Activated T-helper 2 cell treated with anti-CD3 and anti-CD28 coated beads, Interferon-gamma antibody, Interleukin-2, Interleukin-4, amounts not matched to agents 10 μg/mL and 5 μg/mL and 100 μg/mL, durations not matched to agents 14 hours and 24 hours and 36 hours (primary cell): ENCODE data around the gene LILRA5. TPM values are rescaled to one million over a fixed set of nuclear protein-coding genes. Genes with fewer than 3 reads are reported as not detected.
A peak's percentile ranks its signal among the peaks of the same experiment; 100 is the strongest.
"Not testable (repeated sequence)": the region's sequence is repeated elsewhere in the genome, so short reads cannot be mapped to it uniquely, and the experiment has no call there.

Source experiments
- DNase-seq: peaks from one replicate; pipeline ENCODE4 v3.0.0; 2021; ENCODE audit warnings: low spot score
- H3K27ac Mint-ChIP-seq: one replicate; pipeline ENCODE4 v1.8.0; 2021; ENCODE audit warnings: mixed read lengths
- H3K27me3 Mint-ChIP-seq: one replicate; pipeline ENCODE4 v1.8.0; 2021; ENCODE audit warnings: low read depth, mixed read lengths
- H3K36me3 Mint-ChIP-seq: one replicate; pipeline ENCODE4 v1.8.0; 2021; ENCODE audit warnings: low read depth, mixed read lengths
- H3K4me1 Mint-ChIP-seq: one replicate; pipeline ENCODE4 v1.8.0; 2021; ENCODE audit warnings: low read depth, mixed read lengths
- H3K4me3 Mint-ChIP-seq: one replicate; pipeline ENCODE4 v1.8.0; 2021; ENCODE audit warnings: low read depth, mild to moderate bottlenecking, moderate library complexity, mixed read lengths
- H3K9me3 Mint-ChIP-seq: one replicate; pipeline ENCODE4 v1.8.0; 2021; ENCODE audit warnings: mixed read lengths
- intact Hi-C: fragments of 100-400 bp; cut with micrococcal nuclease; formaldehyde crosslinking; loops from one replicate; pipeline ENCODE4 v1.15.1; 2023
- total RNA-seq: library from RNA; stranded (reverse); gene quantifications from 2 replicates; pipeline ENCODE4 v1.2.3, GENCODE V29; 2022

Gene LILRA5
- total RNA-seq, 1 donor from 2014 or later = not detected

GRCh38 chr19:54325631-54326030 is 12.7 kb upstream of the LILRA5 start:
- no peak overlapping the region for H3K27ac Mint-ChIP-seq
- no peaks in the 10 kb centered on the region for H3K36me3 Mint-ChIP-seq
- intact Hi-C loops = loop anchor here (1.0 kb wide), 1 partner anchor 66 kb away; no protein-coding TSS in a partner anchor

GRCh38 chr19:54325194-54325621 is 12.2 kb upstream of the LILRA5 start:
- Mint-ChIP-seq H3K27me3 (peaks cover 18% of the 10 kb centered on the region), H3K4me1 (peaks cover 12% of the 10 kb centered on the region), H3K4me3 (no peak overlapping the region), H3K9me3 (no peaks in the 10 kb centered on the region), H3K36me3 (no peaks in the 10 kb centered on the region), H3K27ac (no peak overlapping the region)
- peak; percentile 41 for DNase-seq
- intact Hi-C loops = loop anchor here (1.0 kb wide), 1 partner anchor 66 kb away; no protein-coding TSS in a partner anchor

More at GRCh38 chr19:54325631-54326030, 12.7 kb upstream of the LILRA5 start:
- Mint-ChIP-seq H3K27me3 (peaks cover 15% of the 10 kb centered on the region), H3K9me3 (no peaks in the 10 kb centered on the region), H3K4me3 (no peak overlapping the region), H3K4me1 (peaks cover 12% of the 10 kb centered on the region)
- no peak for DNase-seq

- H3K27ac Mint-ChIP-seq = no peak overlapping the region
- H3K36me3 Mint-ChIP-seq = no peaks in the 10 kb centered on the region
- intact Hi-C loops = no loop called here
- no peak overlapping the region for H3K4me3 Mint-ChIP-seq
- peaks cover 12% of the 10 kb centered on the region for H3K4me1 Mint-ChIP-seq
- no peaks in the 10 kb centered on the region for H3K9me3 Mint-ChIP-seq
- H3K27me3 Mint-ChIP-seq = peaks cover 23% of the 10 kb centered on the region
- DNase-seq = no peak
Measured at GRCh38 chr19:54324071-54324470, 11.1 kb upstream of the LILRA5 start.

GRCh38 chr19:54322934-54323333 is 10.0 kb upstream of the LILRA5 start:
- intact Hi-C loops, H3K9me3 Mint-ChIP-seq, H3K4me3 Mint-ChIP-seq, H3K36me3 Mint-ChIP-seq, H3K4me1 Mint-ChIP-seq, DNase-seq, H3K27ac Mint-ChIP-seq: not testable (repeated sequence)
- H3K27me3 Mint-ChIP-seq = peaks cover 24% of the 10 kb centered on the region

GRCh38 chr19:54322295-54322694 is 9.3 kb upstream of the LILRA5 start:
- DNase-seq, H3K4me3 Mint-ChIP-seq, H3K4me1 Mint-ChIP-seq, H3K9me3 Mint-ChIP-seq, H3K36me3 Mint-ChIP-seq, H3K27ac Mint-ChIP-seq, intact Hi-C loops: not testable (repeated sequence)
- peaks cover 24% of the 10 kb centered on the region for H3K27me3 Mint-ChIP-seq

- Mint-ChIP-seq H3K36me3 (no peaks in the 10 kb centered on the region), H3K9me3 (no peaks in the 10 kb centered on the region), H3K27ac (no peak overlapping the region), H3K4me1 (peaks cover 6% of the 10 kb centered on the region), H3K4me3 (no peak overlapping the region), H3K27me3 (peaks cover 22% of the 10 kb centered on the region)
- intact Hi-C loops = no loop called here
- no peak for DNase-seq
Measured at GRCh38 chr19:54319892-54320670, 7.1 kb upstream of the LILRA5 start.

GRCh38 chr19:54319049-54319448 is 6.1 kb upstream of the LILRA5 start:
- intact Hi-C loops = no loop called here
- Mint-ChIP-seq H3K27ac (no peak overlapping the region), H3K27me3 (peaks cover 17% of the 10 kb centered on the region), H3K4me1 (peaks cover 6% of the 10 kb centered on the region), H3K4me3 (no peak overlapping the region), H3K9me3 (no peaks in the 10 kb centered on the region), H3K36me3 (no peaks in the 10 kb centered on the region)
- no peak for DNase-seq

GRCh38 chr19:54317965-54318240 is 4.9 kb upstream of the LILRA5 start:
- no peaks in the 10 kb centered on the region for H3K9me3 Mint-ChIP-seq
- no peak overlapping the region for H3K27ac Mint-ChIP-seq
- H3K4me1 Mint-ChIP-seq = peaks cover 6% of the 10 kb centered on the region
- intact Hi-C loops = no loop called here
- no peaks in the 10 kb centered on the region for H3K36me3 Mint-ChIP-seq
- peaks cover 25% of the 10 kb centered on the region for H3K27me3 Mint-ChIP-seq
- no peak overlapping the region for H3K4me3 Mint-ChIP-seq
- DNase-seq = no peak

- H3K9me3 Mint-ChIP-seq = no peaks in the 10 kb centered on the region
- peaks cover 6% of the 10 kb centered on the region for H3K4me1 Mint-ChIP-seq
- intact Hi-C loops = no loop called here
- no peak for DNase-seq
- no peak overlapping the region for H3K27ac Mint-ChIP-seq
- peaks cover 29% of the 10 kb centered on the region for H3K27me3 Mint-ChIP-seq
- H3K4me3 Mint-ChIP-seq = no peak overlapping the region
- no peaks in the 10 kb centered on the region for H3K36me3 Mint-ChIP-seq
Measured at GRCh38 chr19:54317108-54317964, 4.4 kb upstream of the LILRA5 start.

- no peak overlapping the region for H3K4me3 Mint-ChIP-seq
- H3K36me3 Mint-ChIP-seq = no peaks in the 10 kb centered on the region
- H3K4me1 Mint-ChIP-seq = peaks cover 6% of the 10 kb centered on the region
- H3K27me3 Mint-ChIP-seq = peaks cover 28% of the 10 kb centered on the region
- DNase-seq = no peak
- H3K27ac Mint-ChIP-seq = no peak overlapping the region
- no peaks in the 10 kb centered on the region for H3K9me3 Mint-ChIP-seq
- intact Hi-C loops = no loop called here
Measured at GRCh38 chr19:54316746-54317107, 3.8 kb upstream of the LILRA5 start.

GRCh38 chr19:54315956-54316355 is 3.0 kb upstream of the LILRA5 start:
- Mint-ChIP-seq H3K4me1 (peaks cover 6% of the 10 kb centered on the region), H3K9me3 (no peaks in the 10 kb centered on the region), H3K36me3 (no peaks in the 10 kb centered on the region), H3K27ac (no peak overlapping the region), H3K4me3 (no peak overlapping the region), H3K27me3 (peaks cover 25% of the 10 kb centered on the region)
- DNase-seq = no peak
- intact Hi-C loops = no loop called here

- DNase-seq = no peak
- intact Hi-C loops = no loop called here
- H3K27me3 Mint-ChIP-seq = peaks cover 16% of the 10 kb centered on the region
- no peaks in the 10 kb centered on the region for H3K9me3 Mint-ChIP-seq
- no peaks in the 10 kb centered on the region for H3K36me3 Mint-ChIP-seq
- peaks cover 6% of the 10 kb centered on the region for H3K4me1 Mint-ChIP-seq
- H3K27ac Mint-ChIP-seq = no peak overlapping the region
- H3K4me3 Mint-ChIP-seq = no peak overlapping the region
Measured at GRCh38 chr19:54312011-54312410, 955 bp downstream of the LILRA5 start.

GRCh38 chr19:54311486-54311885 is 1.5 kb downstream of the LILRA5 start:
- H3K9me3 Mint-ChIP-seq = no peaks in the 10 kb centered on the region
- H3K27ac Mint-ChIP-seq = no peak overlapping the region
- peaks cover 16% of the 10 kb centered on the region for H3K27me3 Mint-ChIP-seq
- H3K36me3 Mint-ChIP-seq = no peaks in the 10 kb centered on the region
- no peak overlapping the region for H3K4me3 Mint-ChIP-seq
- peaks cover 3% of the 10 kb centered on the region for H3K4me1 Mint-ChIP-seq
- intact Hi-C loops = no loop called here
- no peak for DNase-seq
